HepG2 (cell line): Measurements from ENCODE around the gene EPB41L1. TPM values are rescaled to one million over a fixed set of nuclear protein-coding genes. Genes with fewer than 3 reads are reported as not detected.

Experiments used
- ATAC-seq: fragments of 200-7000 bp; cut with Tn5 transposase; 3 replicates; pipeline ENCODE4 v1.9.1; 2020; ENCODE audit warnings: mild to moderate bottlenecking, moderate library complexity
- BruUV-seq: library from RNA; stranded (reverse); fragments of 400-500 nt; replicated peaks from 2 replicates; lab custom pipeline; 2021; lab: Mats Ljungman, UMichigan
- CTCF ChIA-PET: fragments of 300-600 bp; formaldehyde crosslinking; extraction: SDS; loops from one replicate; lab custom pipeline; 2021; ENCODE audit warnings: low total read pairs, inconsistent platforms, low intra/inter-chr PET ratio; lab: Yijun Ruan, JAX
- POLR2A ChIA-PET: fragments of 350-600 bp; sonication (Branson Sonifier 250); formaldehyde crosslinking; loops from one replicate; lab custom pipeline; 2020; ENCODE audit warnings: antibody characterized with exemption, inconsistent platforms; lab: Yijun Ruan, JAX
- DNase-seq: peaks from one replicate; pipeline ENCODE4 v3.0.0-alpha.2; 2015; ENCODE audit warnings: low spot score
- FAIRE-seq: peaks from 3 replicates; lab custom pipeline; 2011; peaks lifted over from hg19 to GRCh38; lab: Jason Lieb, UNC
- H2AFZ ChIP-seq: one replicate; pipeline ENCODE4 v1.6.1; 2011; ENCODE audit warnings: low read length, inconsistent platforms
- H3K27ac ChIP-seq: fragments of 300-600 bp; 3 replicates; pipeline ENCODE4 v1.8.0; 2011; ENCODE audit warnings: mixed run types, mild to moderate bottlenecking, mixed read lengths, low read length, inconsistent platforms; ENCODE audit not compliant: insufficient read depth; ENCODE audit errors: extremely low read length
- H3K27me3 ChIP-seq, 2 experiments: fragments of 200-600 bp in 1 of 2; 2 replicates in 1 of 2; 3 replicates in 1 of 2; pipeline versions ENCODE4 v1.6.0 to v1.8.0; 2011; ENCODE audit warnings: low read length in 2 of 2, mild to moderate bottlenecking in 2 of 2, moderate library complexity in 2 of 2, inconsistent platforms in 1 of 2; ENCODE audit not compliant: insufficient read depth in 2 of 2, control insufficient read depth in 1 of 2
- H3K36me3 ChIP-seq, 2 experiments: fragments of 200-600 bp in 1 of 2; replicated peaks in 1 of 2; 2 replicates in 1 of 2; 3 replicates in 1 of 2; pipeline versions ENCODE4 v1.5.1 to v1.8.0; 2011; ENCODE audit warnings: low read length in 2 of 2, inconsistent platforms in 1 of 2; ENCODE audit not compliant: insufficient read depth in 2 of 2, control insufficient read depth in 1 of 2
- H3K4me1 ChIP-seq: 2 replicates; pipeline ENCODE4 v1.5.1; 2012; ENCODE audit warnings: low read length, inconsistent platforms; ENCODE audit not compliant: insufficient read depth
- H3K4me2 ChIP-seq: 2 replicates; pipeline ENCODE4 v1.6.0; 2011; ENCODE audit warnings: low read depth, low read length, inconsistent platforms
- H3K4me3 ChIP-seq, 3 experiments: fragments of 200-600 bp in 1 of 3; sonication (generic), shearing (Covaris generic) in 1 of 3; replicated peaks in 1 of 3; 2 replicates each; pipeline ENCODE4 v1.5.1; 2011 to 2016; ENCODE audit warnings: low read length in 3 of 3, inconsistent platforms in 2 of 3, low read depth in 2 of 3, mild to moderate bottlenecking in 2 of 3, control low read depth in 1 of 3, mixed read lengths in 1 of 3; ENCODE audit not compliant: insufficient read depth in 1 of 3
- H3K79me2 ChIP-seq: one replicate; pipeline ENCODE4 v1.6.1; 2011; ENCODE audit warnings: low read length, inconsistent platforms; ENCODE audit not compliant: insufficient read depth
- H3K9ac ChIP-seq: 2 replicates; pipeline ENCODE4 v1.6.0; 2011; ENCODE audit warnings: mild to moderate bottlenecking, low read depth, low read length, inconsistent platforms; ENCODE audit not compliant: insufficient read depth
- H3K9me3 ChIP-seq: 2 replicates; pipeline ENCODE4 v1.5.1; 2012; ENCODE audit warnings: mild to moderate bottlenecking, low read length
- H4K20me1 ChIP-seq: 2 replicates; pipeline ENCODE4 v1.6.0; 2011; ENCODE audit warnings: inconsistent platforms, mild to moderate bottlenecking, low read length, moderate library complexity; ENCODE audit not compliant: insufficient read depth
- ARNT2 ChIP-seq: sonication (generic); formaldehyde crosslinking; IDR thresholded peaks from 2 replicates; pipeline ENCODE4 v1.8.0; 2022; ENCODE audit warnings: mild to moderate bottlenecking, low read depth, missing genetic modification reagents, moderate library complexity
- CCDC6 ChIP-seq: sonication (generic); formaldehyde crosslinking; IDR thresholded peaks from 2 replicates; pipeline ENCODE4 v1.8.1; 2022; ENCODE audit warnings: mild to moderate bottlenecking, missing genetic modification reagents, moderate library complexity
- HDAC1 ChIP-seq: sonication (generic); formaldehyde crosslinking; IDR thresholded peaks from 2 replicates; pipeline ENCODE4 v1.5.1; 2020; ENCODE audit warnings: mild to moderate bottlenecking, missing genetic modification reagents
- HNF4A ChIP-seq: sonication (generic); formaldehyde crosslinking; IDR thresholded peaks from 2 replicates; pipeline ENCODE4 v1.4.0; 2020; ENCODE audit warnings: missing genetic modification reagents
- NR2F1 ChIP-seq, 2 experiments: fragments of 450-650 bp in 1 of 2; formaldehyde crosslinking in 1 of 2; IDR thresholded peaks; 2 replicates each; pipeline versions ENCODE4 v1.5.0 to v1.6.1; 2016 to 2020; ENCODE audit warnings: mild to moderate bottlenecking in 1 of 2, missing compliant biosample characterization in 1 of 2, missing genetic modification reagents in 1 of 2, moderate library complexity in 1 of 2
- NR2F6 ChIP-seq, 2 experiments: IDR thresholded peaks; 2 replicates each; pipeline ENCODE4 v1.6.1; 2016; ENCODE audit warnings: antibody characterized with exemption in 1 of 2, mild to moderate bottlenecking in 1 of 2
- PHF21A ChIP-seq: sonication (generic); formaldehyde crosslinking; IDR thresholded peaks from 2 replicates; pipeline ENCODE4 v1.5.0; 2020; ENCODE audit warnings: mild to moderate bottlenecking, missing genetic modification reagents
- RARA ChIP-seq: IDR thresholded peaks from 2 replicates; pipeline ENCODE4 v1.6.1; 2016; ENCODE audit warnings: missing genetic modification reagents, missing compliant biosample characterization
- SPEN ChIP-seq: sonication (generic); formaldehyde crosslinking; IDR thresholded peaks from 2 replicates; pipeline ENCODE4 v1.5.1; 2020; ENCODE audit warnings: low read depth, mild to moderate bottlenecking, missing genetic modification reagents
- ZNF768 ChIP-seq: sonication (generic); formaldehyde crosslinking; IDR thresholded peaks from 2 replicates; pipeline ENCODE4 v1.4.0; 2020; ENCODE audit warnings: missing genetic modification reagents
- WGBS: methylation state at CpG from one replicate; pipeline ENCODE4 v1.1.6; 2017; ENCODE audit warnings: low lambda C conversion rate; 5-methylcytosine and 5-hydroxymethylcytosine counted together
- in situ Hi-C: cut with HindIII; loops from 2 replicates; pipeline ENCODE4 v1.10.0; 2017; ENCODE audit warnings: low pct_unique_long_range_greater_than_20kb; ENCODE audit not compliant: extremely low pct_ligation_motif_present
- intact Hi-C: fragments of 100-400 bp; cut with micrococcal nuclease; formaldehyde crosslinking; loops from one replicate; pipeline ENCODE4 v1.10.0; 2022; ENCODE audit not compliant: unreplicated experiment
- polyA plus RNA-seq, 8 experiments: library from polyadenylated mRNA; depleted of rRNA in 3 of 8; stranded (reverse) in 7 of 8; unstranded in 1 of 8; fragments of >200 nt; fragmentation: Illumina TruSeq in 4 of 8; extraction: Trizol in 4 of 8; gene quantifications; 2 replicates each; pipeline versions ENCODE4 v1.2.1 to v1.2.3, GENCODE V29; 2011 to 2016; ENCODE audit warnings: low read depth in 4 of 8, missing spikeins in 1 of 8, mixed read lengths in 1 of 8; ENCODE audit not compliant: insufficient read depth in 1 of 8
- total RNA-seq, 5 experiments: library from RNA; depleted of rRNA; stranded (reverse); fragments of >200 nt; fragmentation: Illumina TruSeq; extraction: Trizol; gene quantifications; 2 replicates each; pipeline ENCODE4 v1.2.3, GENCODE V29; 2016; ENCODE audit warnings: low read depth in 1 of 5

The EPB41L1 gene
- total and polyA plus RNA-seq, 2 of the 13 experiments (the other 11 are each of a cell fraction or from before 2014, with no cell fraction given): 16.7 to 39.0 TPM

DNA sequence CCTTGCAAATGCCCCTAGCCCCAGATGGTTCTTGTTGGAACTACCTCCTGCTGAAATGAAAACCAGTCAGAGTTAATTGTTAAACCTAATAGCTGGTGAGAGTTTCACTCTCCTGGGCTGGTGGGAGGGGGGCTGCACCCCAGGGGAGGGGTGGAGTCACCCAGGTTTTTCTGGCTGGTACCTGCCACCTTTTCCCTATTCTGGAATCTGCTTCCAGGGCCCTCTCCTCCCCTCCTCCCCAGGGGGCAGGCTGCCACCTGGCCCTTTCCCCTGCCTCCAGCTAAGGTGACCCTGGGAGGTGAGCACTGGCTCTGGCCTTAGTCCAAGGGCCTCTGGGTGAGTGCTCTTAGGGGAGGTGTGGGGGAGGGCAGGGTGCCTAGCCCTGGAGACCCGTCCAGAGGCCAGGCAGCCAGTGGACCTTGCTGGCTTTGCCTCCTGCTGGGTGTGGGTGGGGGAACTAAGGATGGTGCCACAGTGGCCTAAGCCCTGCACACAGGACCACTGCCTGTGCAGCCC, 48.8 kb upstream of the EPB41L1 start (continued):
- TF ChIP-seq SPEN (CRISPR knock-in tag) (peak; percentile 24; the same call in 1 of the 2 replicates), ARNT2 (no peak), PHF21A (CRISPR knock-in tag) (no peak), ZNF768 (CRISPR knock-in tag) (0 out of 2 replicates have a peak, but pooled peaks have one; percentile 38)
- TF ChIP-seq, all 625 proteins: peak for 22

DNA sequence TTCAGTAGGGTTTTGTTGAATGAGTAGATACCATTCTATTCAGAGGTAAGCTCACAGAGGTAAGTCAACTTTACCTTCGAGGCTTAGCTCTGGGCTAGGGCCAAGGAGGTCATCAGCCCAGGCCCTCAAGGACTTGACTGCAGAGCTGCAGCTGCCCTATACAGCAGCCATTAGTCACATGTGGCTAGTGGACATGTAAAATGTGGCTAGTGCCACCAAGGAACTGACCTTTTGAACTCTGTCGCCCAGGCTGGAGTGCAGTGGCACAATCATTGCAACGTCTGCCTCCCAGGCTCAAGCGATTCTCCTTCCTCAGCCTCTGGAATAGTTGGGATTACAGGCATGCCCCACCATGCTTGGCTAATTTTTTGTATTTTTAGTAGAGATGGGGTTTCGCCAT, 47.9 kb upstream of the EPB41L1 start:
- H3K9me3 ChIP-seq: no peaks in the 10 kb centered on the region
- no TSS peak for BruUV-seq
- ChIA-PET CTCF (no interaction called here), POLR2A (no interaction called here)
- peaks cover 0 to 4% of the 10 kb centered on the region in 2 experiments; a peak in 1 of 5 replicates for H3K27me3 ChIP-seq
- peak; percentile 36 for FAIRE-seq
- H3K9ac ChIP-seq: no peak overlapping the region
- H3K27ac ChIP-seq: no peak overlapping the region
- no peak for DNase-seq
- no peaks in the 10 kb centered on the region for H3K36me3 ChIP-seq
- H3K4me2 ChIP-seq: no peak overlapping the region
- intact Hi-C loops: no loop called here
- H4K20me1 ChIP-seq: no peaks in the 10 kb centered on the region
- in situ Hi-C loops: no loop called here
- H2AFZ ChIP-seq: no peak overlapping the region
- 26% methylated on average over 5 of the region's 5 CpGs for WGBS
- ATAC-seq: peak; percentile 15; the same call in 2 of the 3 replicates
- H3K4me3 ChIP-seq: no peak overlapping the region
- TF ChIP-seq HNF4A (CRISPR knock-in tag): 0 out of 2 replicates have a peak, but pooled peaks have one; percentile 38
- 0 out of 2 replicates have a peak, but pooled peaks have one; percentile 20 for TF ChIP-seq RARA
- TF ChIP-seq CCDC6: no peak
- TF ChIP-seq NR2F1 (CRISPR knock-in tag; IDR thresholded peaks at IDR 0.05): peak in 1 of 2 experiments; percentile 48; a peak in 1 of 4 replicates
- no peak for TF ChIP-seq HDAC1
- TF ChIP-seq NR2F6 (IDR thresholded peaks at IDR 0.05): no peak
- peak; percentile 59; the same call in 1 of the 2 replicates for TF ChIP-seq NR2F6 (CRISPR knock-in tag; IDR thresholded peaks at IDR 0.05)
- peaks cover 36% of the 10 kb centered on the region for H3K4me1 ChIP-seq
- no peaks in the 10 kb centered on the region for H3K79me2 ChIP-seq
